ENCODE measurements around the gene EYA2. TPM values are rescaled to one million over a fixed set of nuclear protein-coding genes. Genes with fewer than 3 reads are reported as not detected.

Gene EYA2
- total and polyA plus RNA-seq, 2 donors = 11.1 to 28.5 TPM

DNA sequence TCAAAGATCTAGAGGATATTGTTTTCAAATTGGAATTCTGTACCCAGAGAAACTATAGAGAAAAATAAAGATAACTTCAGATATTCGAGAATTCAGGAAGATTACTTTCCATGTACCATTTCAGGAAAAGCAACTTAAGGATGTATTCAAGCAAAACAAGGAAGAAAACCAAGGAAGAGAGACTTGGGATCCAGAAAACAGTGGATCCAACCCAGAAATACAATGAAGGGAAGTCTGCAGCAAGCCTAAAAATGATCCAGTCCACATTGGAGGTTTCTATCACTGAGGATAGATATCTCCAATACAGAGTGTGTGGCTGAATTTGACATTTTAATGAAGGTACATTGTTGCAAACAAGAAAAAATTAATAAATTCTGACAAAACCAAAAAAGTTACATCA is 201.0 kb downstream of the EYA2 start:
- H3K27me3 ChIP-seq (ENCODE audit: control insufficient read depth in 2 of 2, insufficient read depth in 1 of 2, low read length in 1 of 2) = no peaks in the 10 kb centered on the region
- WGBS = 77% methylated on average over 1 of the region's 1 CpG
- H3K4me1 ChIP-seq (ENCODE audit: control insufficient read depth in 2 of 2, insufficient read depth in 2 of 2, low read length in 2 of 2) = no peaks in the 10 kb centered on the region
- DNase-seq (ENCODE audit: low read depth in 6 of 9, low spot score in 9 of 9) = no peak
- no peak overlapping the region for H3K4me3 ChIP-seq (ENCODE audit: low read length in 2 of 2)
- no peaks in the 10 kb centered on the region for H3K36me3 ChIP-seq (ENCODE audit: control insufficient read depth in 2 of 2, insufficient read depth in 2 of 2, low read length in 1 of 2)
- no peak overlapping the region for H3K27ac ChIP-seq (ENCODE audit: low read depth in 1 of 2, low read length in 1 of 2)
- H3K9me3 ChIP-seq (ENCODE audit: control insufficient read depth in 2 of 2, insufficient read depth in 1 of 2, low read length in 1 of 2) = no peaks in the 10 kb centered on the region

GRCh38 chr20:47097691-47098622 is 203.3 kb downstream of the EYA2 start:
- H3K27ac ChIP-seq (ENCODE audit: low read depth in 1 of 2, low read length in 1 of 2) = no peak overlapping the region
- H3K9me3 ChIP-seq (ENCODE audit: control insufficient read depth in 2 of 2, insufficient read depth in 1 of 2, low read length in 1 of 2) = no peaks in the 10 kb centered on the region
- H3K4me1 ChIP-seq (ENCODE audit: control insufficient read depth in 2 of 2, insufficient read depth in 2 of 2, low read length in 2 of 2) = no peaks in the 10 kb centered on the region
- H3K36me3 ChIP-seq (ENCODE audit: control insufficient read depth in 2 of 2, insufficient read depth in 2 of 2, low read length in 1 of 2) = no peaks in the 10 kb centered on the region
- no peak for DNase-seq (ENCODE audit: low read depth in 6 of 9, low spot score in 9 of 9)
- no peaks in the 10 kb centered on the region for H3K27me3 ChIP-seq (ENCODE audit: control insufficient read depth in 2 of 2, insufficient read depth in 1 of 2, low read length in 1 of 2)
- WGBS = 86% methylated on average over 13 of the region's 13 CpGs
- no peak overlapping the region for H3K4me3 ChIP-seq (ENCODE audit: low read length in 2 of 2)

DNA sequence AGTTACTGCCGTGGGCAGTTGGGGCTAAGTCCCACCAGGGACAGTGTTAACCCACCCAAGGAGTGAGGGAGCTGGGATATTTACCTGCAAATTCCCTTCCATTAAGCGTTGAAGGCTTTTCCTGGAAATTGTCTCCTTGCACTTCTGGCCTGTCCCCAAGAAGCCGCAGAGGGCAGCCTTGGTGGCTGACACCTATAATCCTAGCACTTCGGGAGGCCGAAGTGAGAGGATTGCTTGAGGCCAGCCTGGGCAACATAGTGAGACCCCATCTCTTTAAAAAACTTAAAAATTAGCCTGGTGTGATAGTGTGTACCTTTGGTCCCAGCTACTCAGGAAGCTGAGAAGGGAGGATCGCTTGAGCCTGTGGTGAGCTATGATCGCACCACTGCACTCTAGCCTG is 204.4 kb downstream of the EYA2 start:
- no peak overlapping the region for H3K27ac ChIP-seq (ENCODE audit: low read depth in 1 of 2, low read length in 1 of 2)
- 95% methylated on average over 7 of the region's 7 CpGs for WGBS

GRCh38 chr20:47099825-47100441 is 205.3 kb downstream of the EYA2 start:
- WGBS = 86% methylated on average over 6 of the region's 6 CpGs
- no peaks in the 10 kb centered on the region for H3K9me3 ChIP-seq (ENCODE audit: control insufficient read depth in 2 of 2, insufficient read depth in 1 of 2, low read length in 1 of 2)
- H3K27ac ChIP-seq (ENCODE audit: low read depth in 1 of 2, low read length in 1 of 2) = no peak overlapping the region
- no peaks in the 10 kb centered on the region for H3K27me3 ChIP-seq (ENCODE audit: control insufficient read depth in 2 of 2, insufficient read depth in 1 of 2, low read length in 1 of 2)
- H3K4me3 ChIP-seq (ENCODE audit: low read length in 2 of 2) = no peak overlapping the region
- no peak for DNase-seq (ENCODE audit: low read depth in 6 of 9, low spot score in 9 of 9)
- H3K36me3 ChIP-seq (ENCODE audit: control insufficient read depth in 2 of 2, insufficient read depth in 2 of 2, low read length in 1 of 2) = no peaks in the 10 kb centered on the region
- no peaks in the 10 kb centered on the region for H3K4me1 ChIP-seq (ENCODE audit: control insufficient read depth in 2 of 2, insufficient read depth in 2 of 2, low read length in 2 of 2)

More for the DNA sequence above, 204.4 kb downstream of the EYA2 start:
- H3K4me1 ChIP-seq (ENCODE audit: control insufficient read depth in 2 of 2, insufficient read depth in 2 of 2, low read length in 2 of 2) = no peaks in the 10 kb centered on the region
- DNase-seq (ENCODE audit: low read depth in 6 of 9, low spot score in 9 of 9) = no peak
- H3K9me3 ChIP-seq (ENCODE audit: control insufficient read depth in 2 of 2, insufficient read depth in 1 of 2, low read length in 1 of 2) = no peaks in the 10 kb centered on the region
- no peak overlapping the region for H3K4me3 ChIP-seq (ENCODE audit: low read length in 2 of 2)
- no peaks in the 10 kb centered on the region for H3K36me3 ChIP-seq (ENCODE audit: control insufficient read depth in 2 of 2, insufficient read depth in 2 of 2, low read length in 1 of 2)
- H3K27me3 ChIP-seq (ENCODE audit: control insufficient read depth in 2 of 2, insufficient read depth in 1 of 2, low read length in 1 of 2) = no peaks in the 10 kb centered on the region

GRCh38 chr20:47102629-47103028 is 208.0 kb downstream of the EYA2 start:
- H3K27me3 ChIP-seq (ENCODE audit: control insufficient read depth in 2 of 2, insufficient read depth in 1 of 2, low read length in 1 of 2) = no peaks in the 10 kb centered on the region
- WGBS = 83% methylated on average over 2 of the region's 2 CpGs
- no peaks in the 10 kb centered on the region for H3K36me3 ChIP-seq (ENCODE audit: control insufficient read depth in 2 of 2, insufficient read depth in 2 of 2, low read length in 1 of 2)
- no peak for DNase-seq (ENCODE audit: low read depth in 6 of 9, low spot score in 9 of 9)
- no peaks in the 10 kb centered on the region for H3K9me3 ChIP-seq (ENCODE audit: control insufficient read depth in 2 of 2, insufficient read depth in 1 of 2, low read length in 1 of 2)
- H3K4me3 ChIP-seq (ENCODE audit: low read length in 2 of 2) = no peak overlapping the region
- H3K27ac ChIP-seq (ENCODE audit: low read depth in 1 of 2, low read length in 1 of 2) = no peak overlapping the region
- H3K4me1 ChIP-seq (ENCODE audit: control insufficient read depth in 2 of 2, insufficient read depth in 2 of 2, low read length in 2 of 2) = no peaks in the 10 kb centered on the region

DNA sequence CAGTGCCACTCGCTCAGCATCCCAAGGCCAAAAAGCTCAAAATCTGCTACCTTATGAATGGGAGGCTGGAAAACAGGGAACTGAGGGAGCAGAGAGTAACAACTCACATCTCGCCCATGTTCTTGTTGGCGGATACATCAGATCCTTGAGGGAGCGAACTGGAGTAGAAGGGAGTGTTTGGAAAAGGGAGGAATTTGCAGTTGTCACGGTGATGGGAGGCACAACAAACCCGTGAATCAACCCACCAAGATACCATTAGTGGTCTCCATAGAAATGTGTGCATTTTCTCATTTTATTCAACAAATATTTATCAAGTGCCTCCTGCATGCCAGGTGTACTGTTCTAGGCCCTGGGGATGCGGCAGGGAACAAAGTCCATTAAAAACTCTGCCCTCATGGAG is 212.1 kb downstream of the EYA2 start:
- H3K27me3 ChIP-seq (ENCODE audit: control insufficient read depth in 2 of 2, insufficient read depth in 1 of 2, low read length in 1 of 2) = no peaks in the 10 kb centered on the region
- H3K4me1 ChIP-seq (ENCODE audit: control insufficient read depth in 2 of 2, insufficient read depth in 2 of 2, low read length in 2 of 2) = no peaks in the 10 kb centered on the region
- WGBS = 83% methylated on average over 7 of the region's 7 CpGs
- no peak for DNase-seq (ENCODE audit: low read depth in 6 of 9, low spot score in 9 of 9)
- no peak overlapping the region for H3K4me3 ChIP-seq (ENCODE audit: low read length in 2 of 2)
- H3K9me3 ChIP-seq (ENCODE audit: control insufficient read depth in 2 of 2, insufficient read depth in 1 of 2, low read length in 1 of 2) = peaks cover 2 to 8% of the 10 kb centered on the region in 2 donors
- H3K27ac ChIP-seq (ENCODE audit: low read depth in 1 of 2, low read length in 1 of 2) = no peak overlapping the region
- H3K36me3 ChIP-seq (ENCODE audit: control insufficient read depth in 2 of 2, insufficient read depth in 2 of 2, low read length in 1 of 2) = no peaks in the 10 kb centered on the region

- WGBS = 87% methylated on average over 3 of the region's 3 CpGs
- H3K27me3 ChIP-seq (ENCODE audit: control insufficient read depth in 2 of 2, insufficient read depth in 1 of 2, low read length in 1 of 2) = no peaks in the 10 kb centered on the region
- peaks cover 2 to 8% of the 10 kb centered on the region in 2 donors for H3K9me3 ChIP-seq (ENCODE audit: control insufficient read depth in 2 of 2, insufficient read depth in 1 of 2, low read length in 1 of 2)
- no peak overlapping the region for H3K27ac ChIP-seq (ENCODE audit: low read depth in 1 of 2, low read length in 1 of 2)
- H3K36me3 ChIP-seq (ENCODE audit: control insufficient read depth in 2 of 2, insufficient read depth in 2 of 2, low read length in 1 of 2) = no peaks in the 10 kb centered on the region
- H3K4me1 ChIP-seq (ENCODE audit: control insufficient read depth in 2 of 2, insufficient read depth in 2 of 2, low read length in 2 of 2) = no peaks in the 10 kb centered on the region
- no peak for DNase-seq (ENCODE audit: low read depth in 6 of 9, low spot score in 9 of 9)
- no peak overlapping the region for H3K4me3 ChIP-seq (ENCODE audit: low read length in 2 of 2)
Measured at GRCh38 chr20:47108994-47109393, 214.4 kb downstream of the EYA2 start.

- Histone ChIP-seq H3K9me3 (ENCODE audit: control insufficient read depth in 2 of 2, insufficient read depth in 1 of 2, low read length in 1 of 2) (peaks cover 2 to 8% of the 10 kb centered on the region in 2 donors), H3K36me3 (ENCODE audit: control insufficient read depth in 2 of 2, insufficient read depth in 2 of 2, low read length in 1 of 2) (no peaks in the 10 kb centered on the region), H3K4me3 (ENCODE audit: low read length in 2 of 2) (no peak overlapping the region), H3K27me3 (ENCODE audit: control insufficient read depth in 2 of 2, insufficient read depth in 1 of 2, low read length in 1 of 2) (no peaks in the 10 kb centered on the region), H3K27ac (ENCODE audit: low read depth in 1 of 2, low read length in 1 of 2) (no peak overlapping the region), H3K4me1 (ENCODE audit: control insufficient read depth in 2 of 2, insufficient read depth in 2 of 2, low read length in 2 of 2) (no peaks in the 10 kb centered on the region)
- no peak for DNase-seq (ENCODE audit: low read depth in 6 of 9, low spot score in 9 of 9)
- WGBS = 89% methylated on average over 1 of the region's 1 CpG
Measured at GRCh38 chr20:47110819-47111218, 216.2 kb downstream of the EYA2 start.

- H3K4me1 ChIP-seq (ENCODE audit: control insufficient read depth in 2 of 2, insufficient read depth in 2 of 2, low read length in 2 of 2) = no peaks in the 10 kb centered on the region
- peaks cover 2 to 8% of the 10 kb centered on the region in 2 donors for H3K9me3 ChIP-seq (ENCODE audit: control insufficient read depth in 2 of 2, insufficient read depth in 1 of 2, low read length in 1 of 2)
- no peaks in the 10 kb centered on the region for H3K36me3 ChIP-seq (ENCODE audit: control insufficient read depth in 2 of 2, insufficient read depth in 2 of 2, low read length in 1 of 2)
- WGBS = 74% methylated on average over 5 of the region's 5 CpGs
- no peak overlapping the region for H3K27ac ChIP-seq (ENCODE audit: low read depth in 1 of 2, low read length in 1 of 2)
- no peak overlapping the region for H3K4me3 ChIP-seq (ENCODE audit: low read length in 2 of 2)
- no peak for DNase-seq (ENCODE audit: low read depth in 6 of 9, low spot score in 9 of 9)
- H3K27me3 ChIP-seq (ENCODE audit: control insufficient read depth in 2 of 2, insufficient read depth in 1 of 2, low read length in 1 of 2) = no peaks in the 10 kb centered on the region
Measured at GRCh38 chr20:47111576-47111975, 216.9 kb downstream of the EYA2 start.

All from thymus (tissue), 11 donors.